MM.1S (cell line): Measurements from ENCODE around the gene FARP1.

Source experiments
- DNase-seq: peaks from one replicate; pipeline ENCODE4 v3.0.0-alpha.2; 2015
- H2AFZ ChIP-seq: fragments of 300-600 bp; sonication (generic); 2 replicates; pipeline ENCODE4 v1.6.0; 2016; ENCODE audit warnings: antibody characterized with exemption, low read length
- H3F3A ChIP-seq: fragments of 300-600 bp; sonication (generic); 2 replicates; pipeline ENCODE4 v1.6.1; 2016; ENCODE audit warnings: mild to moderate bottlenecking, antibody characterized with exemption, low read length, moderate library complexity, mixed read lengths; ENCODE audit not compliant: insufficient read depth
- H3K27ac ChIP-seq: fragments of 300-600 bp; sonication (generic); 2 replicates; pipeline ENCODE4 v1.5.1; 2016; ENCODE audit warnings: mild to moderate bottlenecking, low read length
- H3K27me3 ChIP-seq: fragments of 300-600 bp; sonication (generic); replicated peaks from 2 replicates; pipeline ENCODE4 v1.6.0; 2016; ENCODE audit warnings: low read length; ENCODE audit not compliant: insufficient read depth
- H3K36me3 ChIP-seq: fragments of 300-600 bp; sonication (generic); replicated peaks from 2 replicates; pipeline ENCODE4 v1.6.1; 2016; ENCODE audit warnings: mild to moderate bottlenecking, low read length, mixed read lengths; ENCODE audit not compliant: insufficient read depth
- H3K4me1 ChIP-seq: fragments of 300-600 bp; sonication (generic); 2 replicates; pipeline ENCODE4 v1.6.1; 2016; ENCODE audit warnings: low read length, mixed read lengths
- H3K4me2 ChIP-seq: fragments of 300-600 bp; sonication (generic); 2 replicates; pipeline ENCODE4 v1.6.0; 2016; ENCODE audit warnings: low read depth, low read length
- H3K4me3 ChIP-seq: fragments of 300-600 bp; sonication (generic); 2 replicates; pipeline ENCODE4 v1.5.1; 2016; ENCODE audit warnings: low read length, mixed read lengths
- H3K79me2 ChIP-seq: fragments of 300-600 bp; sonication (generic); 2 replicates; pipeline ENCODE4 v1.6.1; 2016; ENCODE audit warnings: mixed run types, low read length, mixed read lengths
- H3K9ac ChIP-seq: fragments of 300-600 bp; sonication (generic); 2 replicates; pipeline ENCODE4 v1.6.1; 2016; ENCODE audit warnings: low read length, mixed read lengths
- H3K9me2 ChIP-seq: fragments of 300-600 bp; sonication (generic); replicated peaks from 2 replicates; pipeline ENCODE4 v1.6.1; 2016; ENCODE audit warnings: mild to moderate bottlenecking, low read length, mixed read lengths; ENCODE audit not compliant: insufficient read depth
- H3K9me3 ChIP-seq: fragments of 300-600 bp; sonication (generic); replicated peaks from 2 replicates; pipeline ENCODE4 v1.6.1; 2016; ENCODE audit warnings: mild to moderate bottlenecking, low read length, mixed read lengths; ENCODE audit not compliant: insufficient read depth
- H4K20me1 ChIP-seq: fragments of 300-600 bp; sonication (generic); 2 replicates; pipeline ENCODE4 v1.6.1; 2016; ENCODE audit warnings: mild to moderate bottlenecking, low read length, moderate library complexity, mixed read lengths; ENCODE audit not compliant: insufficient read depth
- EZH2 ChIP-seq: fragments of 300-600 bp; sonication (generic); optimal IDR thresholded peaks from 2 replicates; pipeline ENCODE3; 2017; ENCODE audit warnings: low read depth, mild to moderate bottlenecking, antibody characterized with exemption, low read length, mixed read lengths
- EZH2phosphoT487 ChIP-seq: fragments of 300-600 bp; sonication (generic); IDR thresholded peaks from 2 replicates; pipeline ENCODE4 v1.6.1; 2018; ENCODE audit warnings: antibody characterized with exemption, low read length
- TF ChIP-seq, protein P1 (sequence below): fragments of 300-600 bp; sonication (generic); IDR thresholded peaks from 2 replicates; pipeline ENCODE4 v1.5.1; 2016; ENCODE audit warnings: antibody characterized with exemption, low read length, mixed read lengths

Gene FARP1

DNA sequence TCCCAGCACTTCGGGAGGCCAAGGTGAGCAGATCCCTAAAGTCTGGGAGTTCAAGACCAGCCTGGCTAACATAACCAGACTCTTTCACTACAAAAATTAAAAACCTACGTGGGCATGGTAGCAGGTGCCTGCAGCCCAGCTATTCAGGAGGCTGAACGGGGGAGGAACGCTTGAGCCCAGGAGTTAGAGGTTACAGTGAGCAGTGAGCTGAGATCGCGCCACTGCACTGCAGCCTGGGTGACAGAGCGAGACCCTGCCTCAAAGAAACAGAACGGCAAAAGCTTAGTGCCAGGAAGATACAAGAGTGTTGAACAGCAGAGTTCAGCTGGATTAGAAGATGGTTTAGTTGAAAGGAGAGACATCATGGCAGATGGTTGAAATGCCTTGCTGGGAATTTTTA lies 58.3 kb downstream of the FARP1 start:
- no peak overlapping the region for H3K4me3 ChIP-seq
- no peak for DNase-seq
- no peaks in the 10 kb centered on the region for H3K36me3 ChIP-seq
- no peak overlapping the region for H3K4me2 ChIP-seq
- H3K9me2 ChIP-seq: no peaks in the 10 kb centered on the region
- no peaks in the 10 kb centered on the region for H3K79me2 ChIP-seq
- TF ChIP-seq EZH2phosphoT487 (no peak), EZH2 (no peak)
- TF ChIP-seq, protein P1, sequence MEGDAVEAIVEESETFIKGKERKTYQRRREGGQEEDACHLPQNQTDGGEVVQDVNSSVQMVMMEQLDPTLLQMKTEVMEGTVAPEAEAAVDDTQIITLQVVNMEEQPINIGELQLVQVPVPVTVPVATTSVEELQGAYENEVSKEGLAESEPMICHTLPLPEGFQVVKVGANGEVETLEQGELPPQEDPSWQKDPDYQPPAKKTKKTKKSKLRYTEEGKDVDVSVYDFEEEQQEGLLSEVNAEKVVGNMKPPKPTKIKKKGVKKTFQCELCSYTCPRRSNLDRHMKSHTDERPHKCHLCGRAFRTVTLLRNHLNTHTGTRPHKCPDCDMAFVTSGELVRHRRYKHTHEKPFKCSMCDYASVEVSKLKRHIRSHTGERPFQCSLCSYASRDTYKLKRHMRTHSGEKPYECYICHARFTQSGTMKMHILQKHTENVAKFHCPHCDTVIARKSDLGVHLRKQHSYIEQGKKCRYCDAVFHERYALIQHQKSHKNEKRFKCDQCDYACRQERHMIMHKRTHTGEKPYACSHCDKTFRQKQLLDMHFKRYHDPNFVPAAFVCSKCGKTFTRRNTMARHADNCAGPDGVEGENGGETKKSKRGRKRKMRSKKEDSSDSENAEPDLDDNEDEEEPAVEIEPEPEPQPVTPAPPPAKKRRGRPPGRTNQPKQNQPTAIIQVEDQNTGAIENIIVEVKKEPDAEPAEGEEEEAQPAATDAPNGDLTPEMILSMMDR: no peak
- no peaks in the 10 kb centered on the region for H3K4me1 ChIP-seq
- H3F3A ChIP-seq: no peaks in the 10 kb centered on the region
- H3K9ac ChIP-seq: no peak overlapping the region
- no peak overlapping the region for H3K27ac ChIP-seq
- no peak overlapping the region for H2AFZ ChIP-seq
- H4K20me1 ChIP-seq: no peaks in the 10 kb centered on the region
- H3K27me3 ChIP-seq: no peaks in the 10 kb centered on the region
- H3K9me3 ChIP-seq: no peaks in the 10 kb centered on the region

GRCh38 chr13:98201984-98202383 lies 59.1 kb downstream of the FARP1 start:
- no peak overlapping the region for H3K9ac ChIP-seq
- H3K9me2 ChIP-seq: no peaks in the 10 kb centered on the region
- no peak overlapping the region for H3K27ac ChIP-seq
- H3F3A ChIP-seq: no peaks in the 10 kb centered on the region
- no peaks in the 10 kb centered on the region for H4K20me1 ChIP-seq
- no peak for DNase-seq
- H3K36me3 ChIP-seq: no peaks in the 10 kb centered on the region
- H3K4me1 ChIP-seq: no peaks in the 10 kb centered on the region
- H2AFZ ChIP-seq: no peak overlapping the region
- no peak overlapping the region for H3K4me3 ChIP-seq
- H3K79me2 ChIP-seq: no peaks in the 10 kb centered on the region
- H3K27me3 ChIP-seq: no peaks in the 10 kb centered on the region
- H3K9me3 ChIP-seq: no peaks in the 10 kb centered on the region
- TF ChIP-seq, protein P1: no peak
- TF ChIP-seq EZH2phosphoT487 (no peak), EZH2 (no peak)
- no peak overlapping the region for H3K4me2 ChIP-seq

DNA sequence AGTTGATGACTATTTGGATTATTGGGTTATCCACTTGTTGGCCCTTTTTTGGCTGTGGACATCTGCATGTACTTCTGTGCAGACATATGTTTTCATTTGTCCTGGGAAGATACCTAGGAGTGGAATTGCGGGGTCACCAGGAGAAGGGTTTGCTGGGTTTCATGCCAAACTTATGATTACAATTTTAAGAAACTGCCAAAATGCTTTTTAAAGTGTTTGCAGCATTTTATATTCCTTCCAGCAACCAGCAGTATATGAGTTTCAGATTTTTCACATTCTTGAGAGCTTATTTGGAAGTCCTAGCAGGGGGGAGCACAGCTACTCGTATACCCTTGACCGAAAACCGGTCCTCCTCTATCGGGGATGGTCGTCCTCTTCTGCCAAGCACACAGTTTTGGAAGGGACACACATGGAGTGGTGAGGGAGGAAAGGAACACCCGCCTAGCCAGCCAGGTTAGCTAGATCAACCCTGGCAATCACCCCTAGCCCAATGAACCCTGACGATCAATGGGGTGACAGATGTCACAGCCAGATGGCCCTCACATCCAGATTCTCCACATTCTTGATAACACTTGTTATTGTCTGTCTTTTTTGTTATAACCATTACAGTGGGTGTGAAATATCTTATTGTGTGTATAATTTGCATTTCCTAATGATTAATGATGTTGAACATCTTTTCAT lies 60.9 kb downstream of the FARP1 start:
- no peak overlapping the region for H3K9ac ChIP-seq
- H3K9me3 ChIP-seq: no peaks in the 10 kb centered on the region
- no peaks in the 10 kb centered on the region for H3K79me2 ChIP-seq
- H2AFZ ChIP-seq: no peak overlapping the region
- no peaks in the 10 kb centered on the region for H3K4me1 ChIP-seq
- no peaks in the 10 kb centered on the region for H4K20me1 ChIP-seq
- H3K9me2 ChIP-seq: no peaks in the 10 kb centered on the region
- H3K4me3 ChIP-seq: no peak overlapping the region
- no peak for TF ChIP-seq EZH2
- no peak for TF ChIP-seq EZH2phosphoT487
- TF ChIP-seq, protein P1: no peak
- H3K27me3 ChIP-seq: no peaks in the 10 kb centered on the region
- H3K4me2 ChIP-seq: no peak overlapping the region
- no peaks in the 10 kb centered on the region for H3F3A ChIP-seq
- no peak overlapping the region for H3K27ac ChIP-seq
- H3K36me3 ChIP-seq: no peaks in the 10 kb centered on the region
- no peak for DNase-seq
